Endodermal cell (in vitro differentiated cells): ENCODE data around the gene ARL5C. TPM values are rescaled to one million over a fixed set of nuclear protein-coding genes. Genes with fewer than 3 reads are reported as not detected.

Experiments used
- DNase-seq: peaks from one replicate; pipeline ENCODE4 v3.0.0-alpha.2; 2017
- H3K27ac ChIP-seq: 2 replicates; pipeline ENCODE4 v1.5.1; 2013; ENCODE audit warnings: mild to moderate bottlenecking, low read depth, low read length, moderate library complexity
- H3K27me3 ChIP-seq: 2 replicates; pipeline ENCODE4 v1.6.1; 2013; ENCODE audit warnings: mild to moderate bottlenecking, low read length, moderate library complexity; ENCODE audit not compliant: insufficient read depth, control insufficient read depth, poor library complexity, severe bottlenecking
- H3K36me3 ChIP-seq: 2 replicates; pipeline ENCODE4 v1.7.0; 2013; ENCODE audit warnings: mild to moderate bottlenecking, low read length, moderate library complexity; ENCODE audit not compliant: control insufficient read depth, insufficient read depth
- H3K4me1 ChIP-seq: one replicate; pipeline ENCODE4 v1.7.0; 2013; ENCODE audit warnings: low read length; ENCODE audit not compliant: control insufficient read depth, insufficient read depth
- H3K4me3 ChIP-seq: 2 replicates; pipeline ENCODE4 v1.5.1; 2013; ENCODE audit warnings: mild to moderate bottlenecking, low read length, moderate library complexity
- H3K9ac ChIP-seq: 2 replicates; pipeline ENCODE4 v1.6.1; 2013; ENCODE audit warnings: mild to moderate bottlenecking, low read length, moderate library complexity; ENCODE audit not compliant: poor library complexity, severe bottlenecking; ENCODE audit errors: extremely low read depth
- H3K9me3 ChIP-seq: 2 replicates; pipeline ENCODE4 v1.6.1; 2013; ENCODE audit warnings: mild to moderate bottlenecking, low read length, moderate library complexity; ENCODE audit not compliant: control insufficient read depth
- H3K27ac Mint-ChIP-seq: 2 replicates; pipeline ENCODE4 v1.8.0; 2020; ENCODE audit warnings: mixed read lengths
- H3K27me3 Mint-ChIP-seq: 2 replicates; pipeline ENCODE4 v1.8.0; 2021; ENCODE audit warnings: mild to moderate bottlenecking, mixed read lengths; ENCODE audit not compliant: insufficient read depth
- H3K36me3 Mint-ChIP-seq: 2 replicates; pipeline ENCODE4 v1.8.0; 2020; ENCODE audit warnings: low read depth, mixed read lengths
- H3K4me1 Mint-ChIP-seq: 2 replicates; pipeline ENCODE4 v1.8.0; 2020; ENCODE audit warnings: mixed read lengths
- H3K4me3 Mint-ChIP-seq: 2 replicates; pipeline ENCODE4 v1.8.0; 2020; ENCODE audit warnings: mild to moderate bottlenecking, moderate library complexity, mixed read lengths
- H3K9me3 Mint-ChIP-seq: 2 replicates; pipeline ENCODE4 v1.8.0; 2020; ENCODE audit warnings: mild to moderate bottlenecking, mixed read lengths
- WGBS, 2 experiments: methylation state at CpG; one replicate each; pipeline versions ENCODE4 v1.1.5 to v1.1.7; 2013; ENCODE audit warnings: missing lambda C conversion rate in 2 of 2, mixed read lengths in 1 of 2; ENCODE audit not compliant: insufficient coverage in 1 of 2, insufficient read length in 1 of 2; 5-methylcytosine and 5-hydroxymethylcytosine counted together
- total RNA-seq, 2 donors: library from RNA; stranded (reverse); fragmentation: NEBNext Ultra II Directional in 1 of 2; extraction: Animal tissue kit (Norgen Biotek cat#: 25700) in 1 of 2; gene quantifications; 2 replicates in 1 of 2; 3 replicates in 1 of 2; pipeline ENCODE4 v1.2.1, GENCODE V29; 2021
- TF ChIP-seq, protein P1 (sequence below): fragments of 200-600 bp; sonication (generic); conservative IDR thresholded peaks from 2 replicates; pipeline ENCODE4 v1.5.0; 2021; ENCODE audit warnings: antibody characterized with exemption, mild to moderate bottlenecking

The ARL5C gene
- total RNA-seq, 2 donors from 2014 or later: not detected

DNA sequence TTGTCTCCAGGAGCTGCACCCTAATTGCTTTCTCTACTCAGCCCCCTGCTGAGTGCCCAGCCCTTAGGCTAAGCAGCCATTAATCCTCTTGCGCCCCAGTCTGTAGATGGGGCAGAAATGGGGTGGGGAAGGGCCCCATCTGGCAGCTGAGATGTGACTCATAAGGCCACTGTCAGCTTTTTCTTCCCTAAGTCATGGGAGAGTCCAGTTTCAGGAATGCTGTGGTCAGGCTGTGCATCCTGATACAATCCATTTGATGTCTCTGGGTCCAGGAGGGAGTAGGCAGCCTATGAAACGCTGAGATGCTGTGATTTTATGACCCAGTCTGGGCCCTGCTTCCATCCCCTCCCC lies 26.8 kb downstream of the ARL5C start:
- WGBS, 2 experiments: 91 to 100% methylated on average over 2 of the region's 2 CpGs
- Mint-ChIP-seq H3K4me1 (no peaks in the 10 kb centered on the region), H3K27me3 (no peaks in the 10 kb centered on the region), H3K27ac (no peak overlapping the region), H3K4me3 (no peak overlapping the region), H3K9me3 (peaks cover 3% of the 10 kb centered on the region), H3K36me3 (no peaks in the 10 kb centered on the region)
- Histone ChIP-seq H3K27ac (no peak overlapping the region), H3K27me3 (no peaks in the 10 kb centered on the region), H3K4me1 (no peaks in the 10 kb centered on the region), H3K36me3 (no peaks in the 10 kb centered on the region), H3K9ac (no peak overlapping the region), H3K4me3 (no peak overlapping the region), H3K9me3 (peaks cover 5% of the 10 kb centered on the region)
- no peak for DNase-seq
- TF ChIP-seq, protein P1, sequence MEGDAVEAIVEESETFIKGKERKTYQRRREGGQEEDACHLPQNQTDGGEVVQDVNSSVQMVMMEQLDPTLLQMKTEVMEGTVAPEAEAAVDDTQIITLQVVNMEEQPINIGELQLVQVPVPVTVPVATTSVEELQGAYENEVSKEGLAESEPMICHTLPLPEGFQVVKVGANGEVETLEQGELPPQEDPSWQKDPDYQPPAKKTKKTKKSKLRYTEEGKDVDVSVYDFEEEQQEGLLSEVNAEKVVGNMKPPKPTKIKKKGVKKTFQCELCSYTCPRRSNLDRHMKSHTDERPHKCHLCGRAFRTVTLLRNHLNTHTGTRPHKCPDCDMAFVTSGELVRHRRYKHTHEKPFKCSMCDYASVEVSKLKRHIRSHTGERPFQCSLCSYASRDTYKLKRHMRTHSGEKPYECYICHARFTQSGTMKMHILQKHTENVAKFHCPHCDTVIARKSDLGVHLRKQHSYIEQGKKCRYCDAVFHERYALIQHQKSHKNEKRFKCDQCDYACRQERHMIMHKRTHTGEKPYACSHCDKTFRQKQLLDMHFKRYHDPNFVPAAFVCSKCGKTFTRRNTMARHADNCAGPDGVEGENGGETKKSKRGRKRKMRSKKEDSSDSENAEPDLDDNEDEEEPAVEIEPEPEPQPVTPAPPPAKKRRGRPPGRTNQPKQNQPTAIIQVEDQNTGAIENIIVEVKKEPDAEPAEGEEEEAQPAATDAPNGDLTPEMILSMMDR: no peak

DNA sequence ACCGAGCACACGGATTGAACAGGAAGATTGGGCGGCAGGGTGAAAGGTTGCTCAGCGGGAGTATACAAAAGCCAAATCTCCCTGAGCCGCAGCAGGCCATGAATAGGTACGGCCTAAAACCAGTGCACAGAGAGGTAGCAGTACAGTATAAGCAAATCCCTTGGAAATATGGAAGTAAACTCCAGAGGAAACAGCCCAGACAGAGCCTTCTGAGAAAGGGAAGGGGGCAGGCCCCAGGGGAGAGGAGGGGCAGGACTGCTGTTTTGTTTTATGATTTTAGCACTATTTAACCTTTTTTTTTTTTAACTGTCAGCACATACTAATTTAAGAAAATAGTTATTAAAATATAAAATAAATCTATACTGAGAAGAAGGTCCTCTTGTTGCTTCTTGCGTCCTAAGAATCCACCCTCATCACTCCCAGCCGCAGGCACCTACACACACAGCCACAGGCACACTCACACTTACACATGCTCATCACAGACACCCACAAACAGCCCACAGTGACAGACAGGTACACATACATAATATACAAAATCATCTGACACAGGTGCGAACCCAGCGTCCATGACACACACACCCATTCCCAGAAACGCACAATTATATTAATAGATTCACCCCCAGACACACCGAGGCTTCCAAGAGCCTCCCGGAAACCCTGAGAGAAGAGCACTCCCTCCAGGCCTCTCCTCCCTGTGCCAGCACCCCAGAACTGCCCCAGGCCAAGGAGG lies 27.4 kb downstream of the ARL5C start:
- WGBS, 2 experiments: 94 to 97% methylated on average over 9 to 13 of the region's 13 CpGs
- H3K27me3 Mint-ChIP-seq: no peaks in the 10 kb centered on the region
- Histone ChIP-seq H3K4me1 (no peaks in the 10 kb centered on the region), H3K4me3 (no peak overlapping the region), H3K9ac (no peak overlapping the region), H3K27me3 (no peaks in the 10 kb centered on the region), H3K36me3 (no peaks in the 10 kb centered on the region), H3K9me3 (peaks cover 5% of the 10 kb centered on the region), H3K27ac (no peak overlapping the region)
- H3K4me1 Mint-ChIP-seq: no peaks in the 10 kb centered on the region
- TF ChIP-seq, protein P1: no peak
- peaks cover 3% of the 10 kb centered on the region for H3K9me3 Mint-ChIP-seq
- DNase-seq: no peak
- H3K4me3 Mint-ChIP-seq: no peak overlapping the region
- no peak overlapping the region for H3K27ac Mint-ChIP-seq
- H3K36me3 Mint-ChIP-seq: no peaks in the 10 kb centered on the region

DNA sequence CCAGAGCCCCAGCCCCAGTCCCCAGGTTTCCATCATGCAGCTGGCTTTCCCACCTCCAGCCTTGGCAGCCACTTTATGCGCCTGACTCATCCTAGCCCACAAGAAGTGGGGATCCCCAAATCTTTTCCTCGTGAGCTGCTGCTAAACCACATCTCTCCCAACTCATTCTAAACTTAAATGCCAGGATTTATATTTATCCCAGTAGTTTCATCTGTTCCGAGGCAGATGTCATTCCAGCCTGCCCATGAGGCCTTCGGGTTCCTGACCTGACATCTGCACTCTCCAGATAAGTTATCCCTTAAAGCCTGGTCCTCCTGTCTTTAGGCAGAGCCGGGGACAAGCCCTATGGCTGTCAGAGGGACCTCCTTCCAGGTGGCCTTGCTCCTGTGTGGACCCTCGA lies 31.1 kb downstream of the ARL5C start:
- Histone ChIP-seq H3K27ac (no peak overlapping the region), H3K36me3 (no peaks in the 10 kb centered on the region), H3K9ac (no peak overlapping the region), H3K4me3 (no peak overlapping the region), H3K9me3 (no peaks in the 10 kb centered on the region), H3K4me1 (no peaks in the 10 kb centered on the region), H3K27me3 (no peaks in the 10 kb centered on the region)
- H3K4me3 Mint-ChIP-seq: no peak overlapping the region
- no peaks in the 10 kb centered on the region for H3K9me3 Mint-ChIP-seq
- H3K27ac Mint-ChIP-seq: no peak overlapping the region
- 89 to 93% methylated on average over 6 of the region's 6 CpGs for WGBS, 2 experiments
- no peaks in the 10 kb centered on the region for H3K27me3 Mint-ChIP-seq
- DNase-seq: no peak
- TF ChIP-seq, protein P1: no peak
- no peaks in the 10 kb centered on the region for H3K4me1 Mint-ChIP-seq
- H3K36me3 Mint-ChIP-seq: no peaks in the 10 kb centered on the region
